ENCODE results near the gene ITPKC. TPM values are rescaled to one million over a fixed set of nuclear protein-coding genes. Genes with fewer than 3 reads are reported as not detected.

Gene ITPKC
- total and polyA plus RNA-seq, 2 of the 13 experiments (the other 11 are each of a cell fraction or from before 2014, with no cell fraction given): 6.9 to 11.2 TPM

- TF ChIP-seq POLR2AphosphoS5 (IDR thresholded peaks at IDR 0.05; ENCODE audit: low read depth, low read length) (peak; percentile 44), SETDB1 (CRISPR knock-in tag; IDR thresholded peaks at IDR 0.05; ENCODE audit: borderline replicate concordance) (no peak), ZFX (CRISPR knock-in tag; IDR thresholded peaks at IDR 0.05; ENCODE audit: low read depth) (no peak), SUZ12 (IDR thresholded peaks at IDR 0.05; ENCODE audit: low read depth, low read length) (no peak), PAWR (CRISPR knock-in tag; IDR thresholded peaks at IDR 0.05; ENCODE audit: borderline replicate concordance) (no peak), ZNF550 (CRISPR knock-in tag; IDR thresholded peaks at IDR 0.05; ENCODE audit: borderline replicate concordance) (no peak), ZNF501 (CRISPR knock-in tag; IDR thresholded peaks at IDR 0.05) (no peak; the same call in 1 of the 2 replicates), YY1 (IDR thresholded peaks at IDR 0.05; ENCODE audit: insufficient read depth, insufficient replicate concordance, low read depth, low read length) (no peak), ZNF354B (CRISPR knock-in tag; IDR thresholded peaks at IDR 0.05) (no peak), ERF (CRISPR knock-in tag; IDR thresholded peaks at IDR 0.05) (no peak), RFXANK (CRISPR knock-in tag; IDR thresholded peaks at IDR 0.05) (no peak), ATF2 (CRISPR knock-in tag; IDR thresholded peaks at IDR 0.05) (no peak), ARNT2 (CRISPR knock-in tag; IDR thresholded peaks at IDR 0.05; ENCODE audit: low read depth) (no peak), MTF2 (CRISPR knock-in tag; IDR thresholded peaks at IDR 0.05; ENCODE audit: borderline replicate concordance) (no peak), NONO (IDR thresholded peaks at IDR 0.05) (no peak), NONO (CRISPR knock-in tag; conservative IDR thresholded peaks at IDR 0.05) (no peak), ZSCAN22 (CRISPR knock-in tag; IDR thresholded peaks at IDR 0.05) (no peak), ZFP36L2 (CRISPR knock-in tag; IDR thresholded peaks at IDR 0.05) (no peak), XBP1 (CRISPR knock-in tag; IDR thresholded peaks at IDR 0.05) (no peak), ZNF44 (CRISPR knock-in tag; IDR thresholded peaks at IDR 0.05) (no peak), ZNF350 (CRISPR knock-in tag; IDR thresholded peaks at IDR 0.05; ENCODE audit: borderline replicate concordance, low read depth) (no peak), AGO1 (IDR thresholded peaks at IDR 0.05; ENCODE audit: low read depth, low read length, poor library complexity, severe bottlenecking) (no peak), TAF15 (IDR thresholded peaks at IDR 0.05; ENCODE audit: low read depth, low read length, poor library complexity, severe bottlenecking) (no peak), ZNF737 (CRISPR knock-in tag; IDR thresholded peaks at IDR 0.05; ENCODE audit: borderline replicate concordance) (no peak)
- TF ChIP-seq, protein P1, sequence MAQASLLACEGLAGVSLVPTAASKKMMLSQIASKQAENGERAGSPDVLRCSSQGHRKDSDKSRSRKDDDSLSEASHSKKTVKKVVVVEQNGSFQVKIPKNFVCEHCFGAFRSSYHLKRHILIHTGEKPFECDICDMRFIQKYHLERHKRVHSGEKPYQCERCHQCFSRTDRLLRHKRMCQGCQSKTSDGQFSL (CRISPR knock-in tag; IDR thresholded peaks at IDR 0.05): no peak
- TF ChIP-seq, protein P2, sequence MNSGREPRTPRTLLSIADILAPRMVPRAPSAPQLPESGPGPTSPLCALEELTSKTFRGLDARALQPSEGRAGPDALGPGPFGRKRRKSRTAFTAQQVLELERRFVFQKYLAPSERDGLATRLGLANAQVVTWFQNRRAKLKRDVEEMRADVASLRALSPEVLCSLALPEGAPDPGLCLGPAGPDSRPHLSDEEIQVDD (CRISPR knock-in tag; IDR thresholded peaks at IDR 0.05; ENCODE audit: borderline replicate concordance): no peak
- TF ChIP-seq, protein P3, sequence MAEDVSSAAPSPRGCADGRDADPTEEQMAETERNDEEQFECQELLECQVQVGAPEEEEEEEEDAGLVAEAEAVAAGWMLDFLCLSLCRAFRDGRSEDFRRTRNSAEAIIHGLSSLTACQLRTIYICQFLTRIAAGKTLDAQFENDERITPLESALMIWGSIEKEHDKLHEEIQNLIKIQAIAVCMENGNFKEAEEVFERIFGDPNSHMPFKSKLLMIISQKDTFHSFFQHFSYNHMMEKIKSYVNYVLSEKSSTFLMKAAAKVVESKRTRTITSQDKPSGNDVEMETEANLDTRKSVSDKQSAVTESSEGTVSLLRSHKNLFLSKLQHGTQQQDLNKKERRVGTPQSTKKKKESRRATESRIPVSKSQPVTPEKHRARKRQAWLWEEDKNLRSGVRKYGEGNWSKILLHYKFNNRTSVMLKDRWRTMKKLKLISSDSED (CRISPR knock-in tag; IDR thresholded peaks at IDR 0.05): no peak
- TF ChIP-seq, protein P4, sequence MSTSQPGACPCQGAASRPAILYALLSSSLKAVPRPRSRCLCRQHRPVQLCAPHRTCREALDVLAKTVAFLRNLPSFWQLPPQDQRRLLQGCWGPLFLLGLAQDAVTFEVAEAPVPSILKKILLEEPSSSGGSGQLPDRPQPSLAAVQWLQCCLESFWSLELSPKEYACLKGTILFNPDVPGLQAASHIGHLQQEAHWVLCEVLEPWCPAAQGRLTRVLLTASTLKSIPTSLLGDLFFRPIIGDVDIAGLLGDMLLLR (CRISPR knock-in tag; IDR thresholded peaks at IDR 0.05): no peak
These were observed 37.8 kb downstream of the ITPKC start (continued) for GRCh38 chr19:40754611-40755247.

Data from HepG2 (cell line).